ENCODE measurements around the gene SV2C.

GRCh38 chr5:76190356-76190755 lies 107.2 kb downstream of the SV2C start:
- TF ChIP-seq, protein P1, sequence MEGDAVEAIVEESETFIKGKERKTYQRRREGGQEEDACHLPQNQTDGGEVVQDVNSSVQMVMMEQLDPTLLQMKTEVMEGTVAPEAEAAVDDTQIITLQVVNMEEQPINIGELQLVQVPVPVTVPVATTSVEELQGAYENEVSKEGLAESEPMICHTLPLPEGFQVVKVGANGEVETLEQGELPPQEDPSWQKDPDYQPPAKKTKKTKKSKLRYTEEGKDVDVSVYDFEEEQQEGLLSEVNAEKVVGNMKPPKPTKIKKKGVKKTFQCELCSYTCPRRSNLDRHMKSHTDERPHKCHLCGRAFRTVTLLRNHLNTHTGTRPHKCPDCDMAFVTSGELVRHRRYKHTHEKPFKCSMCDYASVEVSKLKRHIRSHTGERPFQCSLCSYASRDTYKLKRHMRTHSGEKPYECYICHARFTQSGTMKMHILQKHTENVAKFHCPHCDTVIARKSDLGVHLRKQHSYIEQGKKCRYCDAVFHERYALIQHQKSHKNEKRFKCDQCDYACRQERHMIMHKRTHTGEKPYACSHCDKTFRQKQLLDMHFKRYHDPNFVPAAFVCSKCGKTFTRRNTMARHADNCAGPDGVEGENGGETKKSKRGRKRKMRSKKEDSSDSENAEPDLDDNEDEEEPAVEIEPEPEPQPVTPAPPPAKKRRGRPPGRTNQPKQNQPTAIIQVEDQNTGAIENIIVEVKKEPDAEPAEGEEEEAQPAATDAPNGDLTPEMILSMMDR (IDR thresholded peaks at IDR 0.05), result no peak
- TF ChIP-seq POLR2A (IDR thresholded peaks at IDR 0.05), result no peak
